Caki2 (cell line): Measurements from ENCODE around the gene ADTRP. TPM values are rescaled to one million over a fixed set of nuclear protein-coding genes. Genes with fewer than 3 reads are reported as not detected.
A peak's percentile ranks its signal among the peaks of the same experiment; 100 is the strongest.
"Not testable (repeated sequence)": the region's sequence is repeated elsewhere in the genome, so short reads cannot be mapped to it uniquely, and the experiment has no call there.

ENCODE experiments used
- DNase-seq: peaks from one replicate; pipeline ENCODE4 v3.0.0-alpha.2; 2015; ENCODE audit warnings: low read depth
- in situ Hi-C: cut with HindIII; loops from 2 replicates; pipeline ENCODE4 v1.10.0; 2016; ENCODE audit warnings: low sequenced_read_pairs, low pct_unique_long_range_greater_than_20kb, mixed read lengths
- total RNA-seq: library from RNA; depleted of rRNA; stranded (reverse); fragments of >200 nt; shearing (Covaris generic); gene quantifications from 2 replicates; pipeline ENCODE4 v1.2.3, GENCODE V29; 2014; ENCODE audit warnings: low replicate concordance

The ADTRP gene
- total RNA-seq, 1 experiment from 2014 or later = not detected

GRCh38 chr6:11714116-11714797 lies 64.3 kb downstream of the ADTRP start:
- in situ Hi-C loops = no loop called here
- no peak for DNase-seq

DNA sequence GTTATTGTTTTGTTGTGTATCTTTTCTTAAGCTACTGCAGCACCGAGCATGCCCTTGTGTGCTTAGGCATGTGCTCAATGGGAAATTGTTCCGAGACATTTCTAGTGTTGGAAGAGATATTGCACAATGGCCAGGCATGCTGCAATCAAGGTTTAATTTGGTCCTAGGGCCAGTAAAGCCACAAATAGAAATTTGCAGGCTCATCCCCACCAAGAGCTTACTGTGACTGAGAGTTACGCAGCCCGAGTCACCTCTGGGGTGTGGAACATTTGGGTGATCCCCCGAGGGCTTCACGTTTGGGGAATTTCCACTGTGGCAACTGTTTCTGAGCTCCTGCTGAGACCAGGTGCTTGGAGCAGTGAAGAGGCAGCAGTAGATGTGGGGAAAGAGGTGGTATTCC lies 65.8 kb downstream of the ADTRP start:
- no peak for DNase-seq
- in situ Hi-C loops = no loop called here

GRCh38 chr6:11711984-11712711 lies 66.5 kb downstream of the ADTRP start:
- in situ Hi-C loops = no loop called here
- DNase-seq = no peak

- in situ Hi-C loops = no loop called here
- DNase-seq = no peak
Observed at GRCh38 chr6:11711003-11711983, 67.3 kb downstream of the ADTRP start.

- in situ Hi-C loops = no loop called here
Observed at GRCh38 chr6:11710311-11710761, 68.3 kb downstream of the ADTRP start.

GRCh38 chr6:11706171-11706570 lies 72.4 kb downstream of the ADTRP start:
- DNase-seq = no peak
- in situ Hi-C loops = no loop called here

More at GRCh38 chr6:11710311-11710761, 68.3 kb downstream of the ADTRP start:
- DNase-seq = no peak

GRCh38 chr6:11705483-11705882 lies 73.1 kb downstream of the ADTRP start:
- no peak for DNase-seq
- in situ Hi-C loops = no loop called here

DNA sequence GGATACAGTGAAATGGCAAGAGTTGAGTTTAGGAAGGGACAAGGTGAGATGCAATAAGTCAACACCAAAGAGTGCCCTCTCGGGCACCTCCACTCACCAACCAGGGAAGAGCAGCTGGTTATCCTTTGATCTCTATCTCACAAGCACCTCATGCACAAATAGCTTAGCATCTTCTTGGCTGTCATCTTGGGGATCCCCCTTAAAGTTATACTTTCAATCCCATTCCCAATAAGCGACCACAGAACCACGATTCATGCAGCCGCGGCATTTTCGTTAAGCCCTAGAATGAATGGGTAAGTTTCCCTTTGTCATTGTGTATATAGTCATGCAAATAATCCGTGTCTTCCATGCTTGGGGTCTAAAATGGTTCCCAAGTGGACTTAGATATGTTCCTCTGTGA lies 73.5 kb downstream of the ADTRP start:
- in situ Hi-C loops = no loop called here
- DNase-seq = no peak

DNA sequence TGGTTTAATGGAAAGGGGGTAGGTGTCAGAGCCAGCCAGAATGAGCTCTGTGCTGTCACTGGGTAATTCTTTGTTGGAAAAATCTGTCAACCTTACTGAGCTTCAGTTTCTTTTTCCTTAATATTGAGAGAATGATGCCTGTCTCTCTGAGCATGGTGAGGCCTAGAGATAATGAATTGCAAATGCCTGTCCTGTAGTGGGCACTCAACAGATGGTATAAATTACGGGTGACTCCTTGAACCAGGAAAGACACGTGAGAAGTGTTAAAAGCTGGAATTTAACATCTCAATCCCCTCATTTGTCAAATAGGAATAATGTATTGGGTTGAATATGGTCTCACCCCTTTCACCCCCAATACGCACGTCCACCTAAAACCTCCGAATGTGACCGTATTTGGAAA lies 74.9 kb downstream of the ADTRP start:
- in situ Hi-C loops = no loop called here
- DNase-seq = no peak

- peak; percentile 11 for DNase-seq
- in situ Hi-C loops = no loop called here
Observed at GRCh38 chr6:11702500-11703130, 76.0 kb downstream of the ADTRP start.

DNA sequence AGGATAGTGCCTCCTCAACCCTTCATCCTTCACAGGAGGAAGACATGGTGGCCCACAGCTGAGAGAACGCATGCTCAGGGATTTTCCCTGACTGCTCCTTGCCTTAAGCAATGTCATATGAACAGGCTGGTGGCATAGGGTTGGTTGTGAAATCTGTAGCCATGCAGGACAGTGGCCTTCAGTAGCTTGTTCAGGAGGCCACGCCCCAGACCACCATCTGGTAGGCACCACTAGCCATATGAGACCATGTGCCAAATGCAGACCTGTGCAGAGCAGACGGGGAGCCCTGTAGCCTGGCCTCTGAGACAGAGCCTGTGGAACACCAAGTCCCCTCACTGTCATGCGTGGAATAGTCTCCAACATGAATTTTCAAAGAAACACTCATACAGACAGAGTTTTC lies 76.5 kb downstream of the ADTRP start:
- in situ Hi-C loops = no loop called here
- DNase-seq = no peak

DNA sequence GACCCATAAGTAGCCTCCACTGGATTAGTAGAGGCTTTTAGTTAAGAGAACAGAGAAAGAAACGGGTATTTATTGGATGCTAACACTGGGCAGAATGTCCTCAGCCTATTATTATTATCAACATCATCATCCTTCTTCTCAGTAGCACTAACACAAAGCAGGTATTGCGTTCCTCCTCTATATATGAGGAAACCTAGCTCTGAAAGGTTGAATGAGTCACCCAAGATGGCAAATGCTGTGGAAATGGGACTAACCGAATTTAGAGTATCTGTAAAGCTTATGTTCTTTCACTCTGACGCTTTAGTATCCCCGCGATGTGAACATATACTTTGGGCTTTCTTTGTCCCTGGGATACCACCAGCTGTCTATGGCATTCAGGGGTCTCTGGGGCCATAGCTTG lies 77.0 kb downstream of the ADTRP start:
- DNase-seq = no peak
- in situ Hi-C loops = no loop called here

DNA sequence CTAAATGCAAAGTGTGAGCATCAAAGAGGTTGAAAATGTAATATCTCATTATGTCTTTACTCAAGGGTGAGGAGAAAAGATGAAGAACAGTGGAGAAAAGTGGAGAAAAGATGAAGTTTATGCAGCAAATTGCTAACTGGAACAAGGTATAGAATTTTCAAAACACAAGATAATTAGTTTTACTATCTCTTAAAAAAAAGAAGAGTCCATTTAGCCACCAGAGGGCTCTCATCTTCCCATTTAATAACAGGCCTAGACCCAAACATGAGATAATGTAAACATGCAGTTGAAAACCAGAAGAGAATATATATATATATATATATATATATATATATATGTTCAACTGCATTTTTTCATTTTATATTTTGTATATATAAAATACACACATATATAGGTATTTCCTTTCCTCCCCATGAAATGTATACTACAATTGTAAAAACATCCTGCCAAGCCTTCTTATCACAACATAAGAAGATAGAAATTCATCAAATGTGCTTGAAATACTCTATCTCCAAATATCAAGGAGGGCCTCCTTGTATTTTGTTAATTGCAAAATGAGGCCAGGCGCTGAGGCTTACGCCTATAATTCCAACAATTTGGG lies 78.4 kb downstream of the ADTRP start:
- in situ Hi-C loops = no loop called here
- DNase-seq = peak; percentile 30

DNA sequence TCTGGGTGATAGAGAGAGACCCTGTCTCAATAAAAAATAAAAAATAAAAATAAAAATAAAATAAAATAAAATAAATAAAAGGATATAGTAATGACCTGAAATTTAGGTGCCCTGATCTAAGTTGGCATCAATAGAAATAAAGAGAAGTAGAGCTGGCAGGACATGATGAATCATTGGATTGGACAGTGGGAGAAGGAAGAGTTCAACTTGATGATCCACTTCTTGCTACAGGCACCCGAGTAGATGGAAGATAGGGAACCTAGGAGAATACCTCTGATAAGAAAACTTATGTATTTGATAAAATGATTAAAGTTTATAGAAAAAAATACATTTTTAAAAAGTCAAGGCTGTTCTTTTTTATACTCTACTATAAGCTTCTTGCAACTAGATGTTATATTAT lies 79.0 kb downstream of the ADTRP start:
- in situ Hi-C loops = loop anchor here (25.0 kb wide), 1 partner anchor 313 kb away; the partner anchor contains the start of gene HIVEP1
- no peak for DNase-seq

DNA sequence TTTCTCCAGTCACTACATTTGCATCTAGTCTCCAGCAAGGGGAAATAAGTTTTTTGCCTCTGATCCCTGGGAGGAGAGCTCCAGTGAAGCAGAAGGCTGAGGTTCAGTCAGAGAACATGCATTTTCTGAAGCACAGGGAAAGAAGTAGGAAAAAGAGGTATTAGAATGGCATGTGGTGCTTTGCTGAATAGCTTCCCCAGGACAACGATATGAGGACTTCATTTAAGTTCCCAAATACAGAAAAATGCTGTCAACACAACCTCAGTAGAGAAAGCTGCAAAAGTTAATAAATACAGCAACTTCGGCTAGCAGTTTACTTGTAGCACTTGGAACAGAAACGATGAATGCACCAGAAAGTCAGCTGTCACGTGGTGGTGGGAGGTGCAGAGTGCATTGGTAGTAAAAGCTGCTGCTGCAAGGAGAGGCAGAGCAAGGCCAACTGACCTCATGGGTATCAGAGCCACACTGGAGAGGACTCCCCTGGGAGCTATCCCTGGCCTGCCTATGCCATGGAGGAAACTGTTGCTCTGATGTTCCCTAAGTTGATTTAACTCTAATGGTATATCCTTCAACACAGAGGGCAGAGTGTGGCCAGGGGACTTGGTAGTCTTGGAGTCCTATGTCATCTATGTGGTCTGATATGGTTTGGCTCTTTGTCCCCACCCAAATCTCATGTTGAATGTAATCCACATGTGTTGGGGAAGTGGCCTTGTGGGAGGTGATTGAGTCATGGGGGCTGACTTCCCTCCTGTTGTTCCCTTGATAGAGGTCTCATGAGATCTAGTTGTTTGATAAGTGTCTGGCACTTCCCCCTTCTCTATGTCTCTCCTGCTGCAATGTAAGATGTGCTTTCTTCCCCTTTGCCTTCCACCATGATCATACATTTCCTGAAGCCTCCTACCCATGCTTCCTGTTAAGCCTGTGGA lies 85.9 kb downstream of the ADTRP start:
- in situ Hi-C loops = loop anchor here (25.0 kb wide), 1 partner anchor 320 kb away; the partner anchor contains the start of gene HIVEP1

GRCh38 chr6:11689847-11690246 lies 88.8 kb downstream of the ADTRP start:
- in situ Hi-C loops = loop anchor here (25.0 kb wide), 1 partner anchor 322 kb away; the partner anchor contains the start of gene HIVEP1
- no peak for DNase-seq

More for the DNA sequence above, 85.9 kb downstream of the ADTRP start:
- DNase-seq = no peak

DNA sequence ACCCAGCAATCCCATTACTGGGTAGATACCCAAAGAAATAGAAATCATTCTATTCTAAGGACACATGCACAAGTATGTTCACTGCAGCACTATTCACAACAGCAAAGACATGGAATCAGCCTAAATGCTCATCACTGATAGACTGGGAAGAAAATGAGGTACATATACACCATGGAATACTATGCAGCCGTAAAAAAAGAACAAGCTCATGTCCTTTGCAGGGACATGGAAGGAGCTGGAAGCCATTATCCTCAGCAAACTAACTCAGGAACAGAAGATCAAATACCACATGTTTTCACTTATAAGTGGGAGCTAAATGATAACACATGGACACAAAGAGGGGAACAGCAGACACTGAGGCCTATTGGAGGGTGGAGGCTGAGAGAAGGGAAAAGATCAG lies 89.2 kb downstream of the ADTRP start:
- not testable (repeated sequence) for DNase-seq
- in situ Hi-C loops = loop anchor here (25.0 kb wide), 1 partner anchor 323 kb away; the partner anchor contains the start of gene HIVEP1
